Measurements from ENCODE around the gene CDK8. TPM values are rescaled to one million over a fixed set of nuclear protein-coding genes. Genes with fewer than 3 reads are reported as not detected.
A peak's percentile ranks its signal among the peaks of the same experiment; 100 is the strongest.

Gene CDK8
- polyA plus RNA-seq, 1 donor from 2014 or later: 3.3 TPM

GRCh38 chr13:26362261-26362660 lies 108.3 kb downstream of the CDK8 start:
- H3K27me3 Mint-ChIP-seq: no peaks in the 10 kb centered on the region
- no peak overlapping the region for H3K27ac Mint-ChIP-seq
- H3K36me3 Mint-ChIP-seq: peaks cover 13% of the 10 kb centered on the region
- H3K4me1 Mint-ChIP-seq: peaks cover 0 to 2% (median 0%) of the 10 kb centered on the region in 3 donors
- H3K4me3 Mint-ChIP-seq: no peak overlapping the region
- H3K9me3 Mint-ChIP-seq: peaks cover 0 to 2% (median 0%) of the 10 kb centered on the region in 3 donors

GRCh38 chr13:26370553-26370952 lies 116.6 kb downstream of the CDK8 start:
- Mint-ChIP-seq H3K27ac (no peak overlapping the region), H3K36me3 (peaks cover 10% of the 10 kb centered on the region), H3K4me1 (peaks cover 0 to 2% (median 0%) of the 10 kb centered on the region in 3 donors), H3K27me3 (no peaks in the 10 kb centered on the region), H3K9me3 (no peaks in the 10 kb centered on the region), H3K4me3 (no peak overlapping the region)

- peaks cover 0 to 4% (median 2%) of the 10 kb centered on the region in 3 donors for H3K4me1 Mint-ChIP-seq
- H3K4me3 Mint-ChIP-seq: no peak overlapping the region
- no peak overlapping the region for H3K27ac Mint-ChIP-seq
- peaks cover 10% of the 10 kb centered on the region for H3K36me3 Mint-ChIP-seq
- H3K9me3 Mint-ChIP-seq: no peaks in the 10 kb centered on the region
- no peaks in the 10 kb centered on the region for H3K27me3 Mint-ChIP-seq
Measured at GRCh38 chr13:26372747-26373146, 118.8 kb downstream of the CDK8 start.

- Mint-ChIP-seq H3K4me3 (no peak overlapping the region), H3K27ac (no peak overlapping the region), H3K36me3 (peaks cover 6% of the 10 kb centered on the region), H3K4me1 (peaks cover 0 to 10% (median 4%) of the 10 kb centered on the region in 3 donors), H3K27me3 (no peaks in the 10 kb centered on the region), H3K9me3 (no peaks in the 10 kb centered on the region)
Measured at GRCh38 chr13:26376430-26376829, 122.5 kb downstream of the CDK8 start.

- Mint-ChIP-seq H3K36me3 (peaks cover 5% of the 10 kb centered on the region), H3K9me3 (no peaks in the 10 kb centered on the region), H3K4me3 (no peak overlapping the region), H3K27me3 (no peaks in the 10 kb centered on the region), H3K4me1 (peaks cover 0 to 13% (median 4%) of the 10 kb centered on the region in 3 donors), H3K27ac (no peak overlapping the region)
Measured at GRCh38 chr13:26377038-26377437, 123.1 kb downstream of the CDK8 start.

GRCh38 chr13:26378116-26378515 lies 124.2 kb downstream of the CDK8 start:
- no peaks in the 10 kb centered on the region for H3K9me3 Mint-ChIP-seq
- H3K36me3 Mint-ChIP-seq: peaks cover 5% of the 10 kb centered on the region
- H3K27me3 Mint-ChIP-seq: no peaks in the 10 kb centered on the region
- H3K4me1 Mint-ChIP-seq: peaks cover 0 to 13% (median 2%) of the 10 kb centered on the region in 3 donors
- no peak overlapping the region for H3K4me3 Mint-ChIP-seq
- H3K27ac Mint-ChIP-seq: no peak overlapping the region

GRCh38 chr13:26379831-26380230 lies 125.9 kb downstream of the CDK8 start:
- Mint-ChIP-seq H3K9me3 (no peaks in the 10 kb centered on the region), H3K4me1 (peaks cover 0 to 13% (median 2%) of the 10 kb centered on the region in 3 donors), H3K4me3 (no peak overlapping the region), H3K27ac (no peak overlapping the region), H3K36me3 (peaks cover 5% of the 10 kb centered on the region), H3K27me3 (no peaks in the 10 kb centered on the region)

- peaks cover 0 to 11% (median 0%) of the 10 kb centered on the region in 3 donors for H3K4me1 Mint-ChIP-seq
- no peaks in the 10 kb centered on the region for H3K27me3 Mint-ChIP-seq
- peak overlapping the region in 1 of 3 donors; percentile 8 for H3K27ac Mint-ChIP-seq
- H3K4me3 Mint-ChIP-seq: no peak overlapping the region
- no peaks in the 10 kb centered on the region for H3K9me3 Mint-ChIP-seq
- peaks cover 5% of the 10 kb centered on the region for H3K36me3 Mint-ChIP-seq
Measured at GRCh38 chr13:26380930-26381329, 127.0 kb downstream of the CDK8 start.

- H3K27me3 Mint-ChIP-seq: no peaks in the 10 kb centered on the region
- peaks cover 7% of the 10 kb centered on the region for H3K36me3 Mint-ChIP-seq
- peak overlapping the region in 1 of 3 donors; percentile 50 for H3K27ac Mint-ChIP-seq
- no peaks in the 10 kb centered on the region for H3K9me3 Mint-ChIP-seq
- H3K4me1 Mint-ChIP-seq: peaks cover 0 to 11% (median 0%) of the 10 kb centered on the region in 3 donors
- H3K4me3 Mint-ChIP-seq: no peak overlapping the region
Measured at GRCh38 chr13:26382366-26382765, 128.4 kb downstream of the CDK8 start.

- Mint-ChIP-seq H3K9me3 (no peaks in the 10 kb centered on the region), H3K36me3 (peaks cover 10% of the 10 kb centered on the region), H3K27ac (peak overlapping the region in 1 of 3 donors; percentile 50), H3K4me3 (no peak overlapping the region), H3K4me1 (peaks cover 0 to 11% (median 0%) of the 10 kb centered on the region in 3 donors), H3K27me3 (no peaks in the 10 kb centered on the region)
Measured at GRCh38 chr13:26382835-26383234, 128.9 kb downstream of the CDK8 start.

- Mint-ChIP-seq H3K4me1 (peaks cover 0 to 9% (median 0%) of the 10 kb centered on the region in 3 donors), H3K4me3 (no peak overlapping the region), H3K27ac (no peak overlapping the region), H3K9me3 (no peaks in the 10 kb centered on the region), H3K36me3 (peaks cover 9% of the 10 kb centered on the region), H3K27me3 (no peaks in the 10 kb centered on the region)
Measured at GRCh38 chr13:26384587-26384986, 130.7 kb downstream of the CDK8 start.

GRCh38 chr13:26386026-26386425 lies 132.1 kb downstream of the CDK8 start:
- peaks cover 8% of the 10 kb centered on the region for H3K36me3 Mint-ChIP-seq
- H3K27ac Mint-ChIP-seq: no peak overlapping the region
- H3K9me3 Mint-ChIP-seq: no peaks in the 10 kb centered on the region
- no peak overlapping the region for H3K4me3 Mint-ChIP-seq
- H3K4me1 Mint-ChIP-seq: peaks cover 0 to 3% (median 0%) of the 10 kb centered on the region in 3 donors
- no peaks in the 10 kb centered on the region for H3K27me3 Mint-ChIP-seq

GRCh38 chr13:26390203-26390602 lies 136.3 kb downstream of the CDK8 start:
- H3K4me1 Mint-ChIP-seq: no peaks in the 10 kb centered on the region
- H3K27me3 Mint-ChIP-seq: no peaks in the 10 kb centered on the region
- H3K9me3 Mint-ChIP-seq: no peaks in the 10 kb centered on the region
- no peak overlapping the region for H3K27ac Mint-ChIP-seq
- peaks cover 13% of the 10 kb centered on the region for H3K36me3 Mint-ChIP-seq
- H3K4me3 Mint-ChIP-seq: no peak overlapping the region

GRCh38 chr13:26400545-26400944 lies 146.6 kb downstream of the CDK8 start:
- H3K4me3 Mint-ChIP-seq: no peak overlapping the region
- no peaks in the 10 kb centered on the region for H3K27me3 Mint-ChIP-seq
- no peaks in the 10 kb centered on the region for H3K9me3 Mint-ChIP-seq
- peaks cover 9% of the 10 kb centered on the region for H3K36me3 Mint-ChIP-seq
- H3K27ac Mint-ChIP-seq: peak overlapping the region in 1 of 3 donors; percentile 34
- H3K4me1 Mint-ChIP-seq: no peaks in the 10 kb centered on the region

- Mint-ChIP-seq H3K27ac (no peak overlapping the region), H3K9me3 (no peaks in the 10 kb centered on the region), H3K36me3 (peaks cover 9% of the 10 kb centered on the region), H3K4me3 (no peak overlapping the region), H3K27me3 (no peaks in the 10 kb centered on the region), H3K4me1 (peaks cover 0 to under 1% (median 0%) of the 10 kb centered on the region in 3 donors)
Measured at GRCh38 chr13:26401069-26401468, 147.1 kb downstream of the CDK8 start.

GRCh38 chr13:26401578-26402021 lies 147.7 kb downstream of the CDK8 start:
- H3K9me3 Mint-ChIP-seq: no peaks in the 10 kb centered on the region

More at GRCh38 chr13:26401578-26402021, 147.7 kb downstream of the CDK8 start:
- H3K27ac Mint-ChIP-seq: no peak overlapping the region
- H3K4me1 Mint-ChIP-seq: peaks cover 0 to 1% (median 0%) of the 10 kb centered on the region in 3 donors
- H3K4me3 Mint-ChIP-seq: no peak overlapping the region
- no peaks in the 10 kb centered on the region for H3K27me3 Mint-ChIP-seq
- H3K36me3 Mint-ChIP-seq: peaks cover 9% of the 10 kb centered on the region

All from IgD-negative memory B cell (primary cell).